H1 (cell line): ENCODE measurements around the gene SLMAP. TPM values are rescaled to one million over a fixed set of nuclear protein-coding genes. Genes with fewer than 3 reads are reported as not detected.

Experiments
- CTCF ChIA-PET: fragments of 300-600 bp; sonication (Branson Sonifier 250); formaldehyde crosslinking; loops from one replicate; lab custom pipeline; 2021; ENCODE audit not compliant: partially characterized antibody; lab: Charles Lee
- POLR2A ChIA-PET: fragments of 300-600 bp; sonication (Branson Sonifier 250); formaldehyde crosslinking; loops from one replicate; lab custom pipeline; 2021; ENCODE audit warnings: inconsistent platforms; ENCODE audit not compliant: partially characterized antibody; lab: Charles Lee
- DNase-seq, 2 experiments: peaks; one replicate each; pipeline versions ENCODE4 v3.0.0 to v3.0.0-alpha.2; 2010 to 2022; ENCODE audit warnings: low spot score in 2 of 2, low read depth in 1 of 2, mixed read lengths in 1 of 2
- FAIRE-seq: peaks from 2 replicates; lab custom pipeline; 2011; peaks lifted over from hg19 to GRCh38; lab: Jason Lieb, UNC
- H2AFZ ChIP-seq: 2 replicates; pipeline ENCODE4 v1.8.1; 2012; ENCODE audit warnings: low read length, inconsistent platforms
- H2AK5ac ChIP-seq: 2 replicates; pipeline ENCODE4 v1.6.1; 2013; ENCODE audit warnings: low read depth, low read length
- H2BK120ac ChIP-seq: replicated peaks from 2 replicates; pipeline ENCODE3; 2013; ENCODE audit warnings: low read depth, low read length, inconsistent platforms
- H2BK12ac ChIP-seq: 2 replicates; pipeline ENCODE4 v1.6.1; 2013; ENCODE audit warnings: low read depth, low read length
- H2BK15ac ChIP-seq: 2 replicates; pipeline ENCODE4 v1.6.1; 2013; ENCODE audit warnings: low read length
- H2BK20ac ChIP-seq: 2 replicates; pipeline ENCODE4 v1.6.1; 2013; ENCODE audit warnings: low read length
- H2BK5ac ChIP-seq: 2 replicates; pipeline ENCODE4 v1.6.1; 2013; ENCODE audit warnings: low read depth, low read length
- H3K14ac ChIP-seq: 2 replicates; pipeline ENCODE4 v1.6.1; 2013; ENCODE audit warnings: inconsistent platforms; ENCODE audit not compliant: insufficient read length
- H3K18ac ChIP-seq: 2 replicates; pipeline ENCODE4 v1.6.1; 2013; ENCODE audit warnings: low read length; ENCODE audit errors: extremely low read depth
- H3K23ac ChIP-seq: 2 replicates; pipeline ENCODE4 v1.6.1; 2013; ENCODE audit warnings: inconsistent platforms; ENCODE audit not compliant: insufficient read length
- H3K23me2 ChIP-seq: 2 replicates; pipeline ENCODE4 v1.6.1; 2013; ENCODE audit warnings: low read depth, low read length
- H3K27ac ChIP-seq: 2 replicates; pipeline ENCODE4 v1.6.1; 2011; ENCODE audit warnings: low read depth, low read length, inconsistent platforms
- H3K27me3 ChIP-seq, 4 experiments: replicated peaks in 1 of 4; 1 replicate in 1 of 4; 2 replicates in 3 of 4; pipeline versions ENCODE4 v1.6.1 to v1.8.1; 2011 to 2013; ENCODE audit warnings: low read length in 3 of 4, mild to moderate bottlenecking in 3 of 4, inconsistent platforms in 2 of 4, mixed read lengths in 2 of 4, moderate library complexity in 1 of 4; ENCODE audit not compliant: control insufficient read depth in 3 of 4, insufficient read depth in 3 of 4; ENCODE audit errors: extremely low read depth in 1 of 4
- H3K36me3 ChIP-seq, 4 experiments: 2 replicates each; pipeline versions ENCODE4 v1.6.1 to v1.8.1; 2011 to 2013; ENCODE audit warnings: mild to moderate bottlenecking in 4 of 4, low read length in 3 of 4, moderate library complexity in 2 of 4, control low read depth in 1 of 4, inconsistent platforms in 1 of 4; ENCODE audit not compliant: insufficient read depth in 4 of 4, control insufficient read depth in 2 of 4
- H3K4ac ChIP-seq: replicated peaks from 2 replicates; pipeline ENCODE3; 2013; ENCODE audit warnings: low read length, low read depth, mixed read lengths, inconsistent platforms; ENCODE audit not compliant: insufficient read length
- H3K4me1 ChIP-seq, 4 experiments: replicated peaks in 1 of 4; 1 replicate in 1 of 4; 2 replicates in 3 of 4; pipeline versions ENCODE4 v1.6.1 to v1.8.1; 2011 to 2013; ENCODE audit warnings: low read length in 3 of 4, inconsistent platforms in 2 of 4, mixed read lengths in 1 of 4; ENCODE audit not compliant: insufficient read depth in 4 of 4, control insufficient read depth in 3 of 4
- H3K4me2 ChIP-seq, 2 experiments: 2 replicates each; pipeline versions ENCODE4 v1.6.1 to v1.8.1; 2011 to 2013; ENCODE audit warnings: low read depth in 2 of 2, low read length in 2 of 2, control low read depth in 1 of 2, inconsistent platforms in 1 of 2, mild to moderate bottlenecking in 1 of 2; ENCODE audit not compliant: insufficient read depth in 1 of 2
- H3K4me3 ChIP-seq, 4 experiments: fragments of 200-600, 300-600 bp in 1 of 4; sonication (generic), shearing (Covaris generic), sonication (Bioruptor Twin) in 1 of 4; 2 replicates each; pipeline versions ENCODE4 v1.5.1 to v1.8.1; 2011 to 2016; ENCODE audit warnings: low read length in 4 of 4, low read depth in 3 of 4, control low read depth in 2 of 4, inconsistent platforms in 2 of 4, mild to moderate bottlenecking in 2 of 4, mixed read lengths in 1 of 4, moderate library complexity in 1 of 4; ENCODE audit not compliant: insufficient read depth in 2 of 4; ENCODE audit errors: extremely low read depth in 1 of 4
- H3K56ac ChIP-seq: replicated peaks from 2 replicates; pipeline ENCODE3; 2013; ENCODE audit warnings: low read depth, mild to moderate bottlenecking, mixed read lengths, low read length, inconsistent platforms; ENCODE audit not compliant: insufficient read length
- H3K79me1 ChIP-seq: 2 replicates; pipeline ENCODE4 v1.6.1; 2013; ENCODE audit warnings: low read depth, low read length, control low read depth
- H3K79me2 ChIP-seq, 2 experiments: 2 replicates each; pipeline versions ENCODE4 v1.6.1 to v1.8.1; 2012 to 2013; ENCODE audit warnings: low read length in 2 of 2, mild to moderate bottlenecking in 2 of 2, inconsistent platforms in 1 of 2; ENCODE audit not compliant: insufficient read depth in 2 of 2, control insufficient read depth in 1 of 2
- H3K9ac ChIP-seq, 4 experiments: replicated peaks in 1 of 4; 1 replicate in 1 of 4; 2 replicates in 3 of 4; pipeline versions ENCODE4 v1.6.1 to v1.8.1; 2011 to 2013; ENCODE audit warnings: low read depth in 3 of 4, low read length in 3 of 4, control low read depth in 2 of 4, mild to moderate bottlenecking in 2 of 4, moderate library complexity in 2 of 4, inconsistent platforms in 1 of 4; ENCODE audit errors: extremely low read depth in 1 of 4
- H3K9me3 ChIP-seq, 2 experiments: 2 replicates each; pipeline versions ENCODE4 v1.6.1 to v1.8.1; 2012 to 2013; ENCODE audit warnings: mild to moderate bottlenecking in 2 of 2, moderate library complexity in 2 of 2, control low read depth in 1 of 2, inconsistent platforms in 1 of 2, low read depth in 1 of 2, low read length in 1 of 2, mixed read lengths in 1 of 2; ENCODE audit not compliant: insufficient read depth in 2 of 2
- H4K20me1 ChIP-seq, 2 experiments: replicated peaks in 1 of 2; 2 replicates each; pipeline versions ENCODE3 to v1.8.1; 2011 to 2013; ENCODE audit warnings: inconsistent platforms in 2 of 2, low read length in 2 of 2, mild to moderate bottlenecking in 1 of 2; ENCODE audit not compliant: insufficient read depth in 2 of 2, control insufficient read depth in 1 of 2
- H4K5ac ChIP-seq: 2 replicates; pipeline ENCODE4 v1.6.1; 2013; ENCODE audit warnings: low read length, low read depth, mixed read lengths, inconsistent platforms; ENCODE audit not compliant: insufficient read length
- H4K8ac ChIP-seq: 2 replicates; pipeline ENCODE4 v1.8.0; 2013; ENCODE audit warnings: mild to moderate bottlenecking, moderate library complexity, low read length, inconsistent platforms; ENCODE audit not compliant: insufficient read depth; ENCODE audit errors: extremely low read depth
- H4K91ac ChIP-seq: replicated peaks from 2 replicates; pipeline ENCODE3; 2013; ENCODE audit warnings: low read length, mixed read lengths, inconsistent platforms; ENCODE audit not compliant: insufficient read length
- BACH1 ChIP-seq: IDR thresholded peaks from 2 replicates; pipeline ENCODE4 v1.6.1; 2012; ENCODE audit warnings: low read length, improper control_type of control experiment
- JUND ChIP-seq: IDR thresholded peaks from 2 replicates; pipeline ENCODE4 v1.6.1; 2011; ENCODE audit warnings: mild to moderate bottlenecking, improper control_type of control experiment, low read length
- KDM1A ChIP-seq: fragments of 200-600, 300-600 bp; sonication (generic); IDR thresholded peaks from 2 replicates; pipeline ENCODE4 v1.7.1; 2016; ENCODE audit warnings: mild to moderate bottlenecking, low read length, borderline replicate concordance
- KDM5A ChIP-seq: fragments of 200-600 bp; IDR thresholded peaks from 2 replicates; pipeline ENCODE4 v1.7.1; 2012; ENCODE audit warnings: mild to moderate bottlenecking, low read length, inconsistent platforms, mixed read lengths
- MAFK ChIP-seq: IDR thresholded peaks from 2 replicates; pipeline ENCODE4 v1.6.1; 2012; ENCODE audit warnings: low read depth, mild to moderate bottlenecking, improper control_type of control experiment, low read length
- POU5F1 ChIP-seq: IDR thresholded peaks from 2 replicates; pipeline ENCODE4 v1.6.1; 2011; ENCODE audit warnings: low read depth, mild to moderate bottlenecking, low read length, moderate library complexity
- RBBP5 ChIP-seq: IDR thresholded peaks from 2 replicates; pipeline ENCODE4 v1.7.1; 2012; ENCODE audit warnings: low read depth, mild to moderate bottlenecking, inconsistent platforms, low read length, moderate library complexity, borderline replicate concordance
- SAP30 ChIP-seq: fragments of 300-600 bp; sonication (generic); IDR thresholded peaks from 2 replicates; pipeline ENCODE4 v1.7.1; 2012; ENCODE audit warnings: low read length, moderate library complexity, mild to moderate bottlenecking, inconsistent platforms; ENCODE audit not compliant: insufficient read depth, insufficient replicate concordance
- WGBS, 2 experiments: shearing (Covaris generic) in 1 of 2; methylation state at CpG; one replicate each; pipeline versions ENCODE4 v1.1.6 to v1.1.7; 2013 to 2015; ENCODE audit warnings: low lambda C conversion rate in 2 of 2, mixed read lengths in 2 of 2, inconsistent platforms in 1 of 2, low coverage in 1 of 2, missing lambda C conversion rate in 1 of 2; ENCODE audit not compliant: insufficient replicate concordance in 2 of 2, insufficient coverage in 1 of 2, insufficient read length in 1 of 2; ENCODE audit errors: extremely low coverage in 1 of 2, missing lambda C conversion rate in 1 of 2; 5-methylcytosine and 5-hydroxymethylcytosine counted together
- polyA plus RNA-seq, 7 experiments: library from polyadenylated mRNA; depleted of rRNA in 3 of 7; stranded (reverse) in 5 of 7; unstranded in 2 of 7; fragments of >200 nt in 5 of 7; fragments of 200-250 nt in 2 of 7; gene quantifications; 1 replicate in 5 of 7; 2 replicates in 1 of 7; 4 replicates in 1 of 7; pipeline versions ENCODE4 v1.2.1 to v1.2.3, GENCODE V29; 2011 to 2013; ENCODE audit warnings: missing spikeins in 2 of 7, mixed read lengths in 2 of 7
- total RNA-seq: library from RNA; stranded (reverse); fragmentation: NEBNext Ultra II Directional; extraction: Animal tissue kit (Norgen Biotek cat#: 25700); gene quantifications from 2 replicates; pipeline ENCODE4 v1.2.1, GENCODE V29; 2021
- TF ChIP-seq, protein P1 (sequence below): IDR thresholded peaks from 2 replicates; pipeline ENCODE4 v1.6.1; 2012; ENCODE audit warnings: inconsistent platforms

The SLMAP gene
- total and polyA plus RNA-seq, 2 of the 8 experiments (the other 6 are each of a cell fraction or from before 2014, with no cell fraction given), result 13.6 to 70.4 TPM

DNA sequence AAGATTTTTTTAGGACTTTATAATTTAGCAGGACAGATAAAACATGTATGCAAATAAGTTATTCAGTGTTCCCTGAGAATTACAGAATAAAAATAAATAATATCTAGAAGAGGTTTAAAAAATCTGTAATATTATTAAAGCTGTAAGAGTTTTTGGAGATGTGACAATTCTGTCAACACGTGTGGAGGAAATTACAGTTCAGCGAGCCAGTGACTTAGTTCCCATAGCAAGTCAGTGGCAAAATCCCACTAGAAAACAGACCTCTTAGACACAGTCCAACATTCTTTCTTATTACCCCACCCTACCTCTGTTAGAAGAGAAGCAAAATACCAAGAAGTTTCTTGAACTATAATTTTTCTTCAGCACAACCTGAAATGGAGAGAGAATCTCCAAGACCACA, 47.1 kb upstream of the SLMAP start:
- H3K4me2 ChIP-seq, result no peak overlapping the region
- no peaks in the 10 kb centered on the region for H4K20me1 ChIP-seq
- no peaks in the 10 kb centered on the region for H3K9me3 ChIP-seq
- no peak overlapping the region for H4K5ac ChIP-seq
- H3K23ac ChIP-seq, result no peak overlapping the region
- no peak overlapping the region for H4K91ac ChIP-seq
- no peaks in the 10 kb centered on the region for H3K36me3 ChIP-seq
- ChIA-PET POLR2A (interaction anchor here (1.4 kb wide), 1 partner anchor 16 kb away, joined by 4 read pairs; the partner anchor contains the start of gene DENND6A), CTCF (interaction anchor here (1.2 to 1.3 kb wide), 2 partner anchors 19 to 29 kb away, joined by 3 read pairs; no protein-coding TSS in a partner anchor)
- H2BK15ac ChIP-seq, result no peak overlapping the region
- H2BK120ac ChIP-seq, result no peak overlapping the region
- no peak overlapping the region for H3K27ac ChIP-seq
- no peak overlapping the region for H3K18ac ChIP-seq
- FAIRE-seq (no peak), DNase-seq (no peak)
- no peak overlapping the region for H2AK5ac ChIP-seq
- no peaks in the 10 kb centered on the region for H3K79me2 ChIP-seq
- H2AFZ ChIP-seq, result no peak overlapping the region
- no peak overlapping the region for H2BK20ac ChIP-seq
- no peaks in the 10 kb centered on the region for H3K23me2 ChIP-seq
- no peaks in the 10 kb centered on the region for H3K79me1 ChIP-seq
- WGBS, 2 experiments, result 86% methylated on average over 2 of the region's 2 CpGs; no CpG with 5 or more reads in 1 of the 2 experiments
- H3K14ac ChIP-seq, result no peak overlapping the region
- H3K9ac ChIP-seq, result no peak overlapping the region
- no peaks in the 10 kb centered on the region for H3K4me1 ChIP-seq
- no peak overlapping the region for H4K8ac ChIP-seq
- H2BK12ac ChIP-seq, result no peak overlapping the region
- H3K4ac ChIP-seq, result no peak overlapping the region
- H3K56ac ChIP-seq, result no peak overlapping the region
- no peaks in the 10 kb centered on the region for H3K27me3 ChIP-seq
- no peak for TF ChIP-seq BACH1
- TF ChIP-seq KDM1A, result no peak
- TF ChIP-seq KDM5A, result no peak
- no peak for TF ChIP-seq POU5F1
- TF ChIP-seq, protein P1, sequence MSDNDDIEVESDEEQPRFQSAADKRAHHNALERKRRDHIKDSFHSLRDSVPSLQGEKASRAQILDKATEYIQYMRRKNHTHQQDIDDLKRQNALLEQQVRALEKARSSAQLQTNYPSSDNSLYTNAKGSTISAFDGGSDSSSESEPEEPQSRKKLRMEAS, result no peak
- TF ChIP-seq MAFK, result no peak
- TF ChIP-seq RBBP5, result no peak
- no peak for TF ChIP-seq JUND
- no peak for TF ChIP-seq SAP30
- no peak overlapping the region for H2BK5ac ChIP-seq
- H3K4me3 ChIP-seq, result no peak overlapping the region
